ENCODE results near the gene OGFRL1.

DNA sequence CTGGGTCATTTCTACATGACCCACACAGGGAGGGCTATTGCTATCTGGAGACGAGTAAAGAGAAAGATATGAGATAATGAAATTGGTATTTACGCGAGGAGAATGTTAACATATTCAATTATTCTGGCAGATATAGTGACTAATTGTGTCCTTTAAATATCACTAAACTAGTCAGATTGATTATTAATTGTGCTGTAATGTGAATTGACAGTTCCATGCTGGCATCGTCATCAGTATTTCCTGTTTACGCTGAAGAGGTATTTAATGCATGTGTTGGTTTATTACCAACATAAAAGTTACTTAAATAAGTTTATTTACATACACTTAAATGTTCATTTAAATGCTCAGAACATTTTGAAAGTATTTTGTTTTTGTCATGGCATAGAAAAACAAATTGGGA is 35.7 kb upstream of the OGFRL1 start:
- TF ChIP-seq CTCF (conservative IDR thresholded peaks at IDR 0.05; ENCODE audit: low read depth, low read length) (no peak), EZH2 (IDR thresholded peaks at IDR 0.05; ENCODE audit: borderline replicate concordance, low read depth, low read length, poor library complexity, severe bottlenecking) (no peak)

Measured in A673 (cell line).